Measurements from ENCODE around the gene MN1.

DNA sequence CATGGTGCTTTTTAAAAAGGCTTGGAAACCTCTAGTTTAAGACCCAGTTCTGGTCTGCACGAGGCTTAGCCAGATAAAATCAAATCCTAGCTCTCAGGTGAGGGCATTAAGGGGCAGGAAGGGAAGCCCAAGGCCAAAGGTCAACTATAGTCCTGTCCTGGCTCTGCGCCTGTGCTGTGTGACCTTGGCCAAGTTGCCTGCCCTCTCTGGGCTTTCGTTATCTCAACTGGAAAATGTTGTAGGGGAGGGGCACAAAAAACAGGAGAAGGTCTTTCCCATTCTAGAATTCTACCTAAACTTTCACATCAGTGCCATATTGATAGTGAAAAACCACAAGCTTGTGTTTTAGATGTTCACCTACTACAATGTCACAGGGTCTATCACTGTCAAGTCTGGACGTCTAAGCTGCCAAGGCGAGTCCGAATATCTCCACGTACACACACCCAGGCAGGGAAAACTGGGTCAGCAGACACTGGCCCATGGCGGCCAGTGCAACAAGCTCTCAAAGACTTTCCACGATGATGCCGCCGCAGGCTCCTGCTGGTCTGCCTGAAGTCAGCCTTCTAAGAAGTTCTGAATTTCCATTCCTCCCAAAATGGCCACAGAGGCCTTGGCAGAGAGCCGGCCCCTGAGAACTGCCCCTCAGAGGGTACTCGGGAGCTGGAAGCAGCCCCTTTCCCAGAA is 18.0 kb downstream of the MN1 start:
- TF ChIP-seq, protein P1, sequence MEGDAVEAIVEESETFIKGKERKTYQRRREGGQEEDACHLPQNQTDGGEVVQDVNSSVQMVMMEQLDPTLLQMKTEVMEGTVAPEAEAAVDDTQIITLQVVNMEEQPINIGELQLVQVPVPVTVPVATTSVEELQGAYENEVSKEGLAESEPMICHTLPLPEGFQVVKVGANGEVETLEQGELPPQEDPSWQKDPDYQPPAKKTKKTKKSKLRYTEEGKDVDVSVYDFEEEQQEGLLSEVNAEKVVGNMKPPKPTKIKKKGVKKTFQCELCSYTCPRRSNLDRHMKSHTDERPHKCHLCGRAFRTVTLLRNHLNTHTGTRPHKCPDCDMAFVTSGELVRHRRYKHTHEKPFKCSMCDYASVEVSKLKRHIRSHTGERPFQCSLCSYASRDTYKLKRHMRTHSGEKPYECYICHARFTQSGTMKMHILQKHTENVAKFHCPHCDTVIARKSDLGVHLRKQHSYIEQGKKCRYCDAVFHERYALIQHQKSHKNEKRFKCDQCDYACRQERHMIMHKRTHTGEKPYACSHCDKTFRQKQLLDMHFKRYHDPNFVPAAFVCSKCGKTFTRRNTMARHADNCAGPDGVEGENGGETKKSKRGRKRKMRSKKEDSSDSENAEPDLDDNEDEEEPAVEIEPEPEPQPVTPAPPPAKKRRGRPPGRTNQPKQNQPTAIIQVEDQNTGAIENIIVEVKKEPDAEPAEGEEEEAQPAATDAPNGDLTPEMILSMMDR (IDR thresholded peaks at IDR 0.05), result no peak
- TF ChIP-seq POLR2AphosphoS5 (IDR thresholded peaks at IDR 0.05), result no peak
- TF ChIP-seq POLR2A (IDR thresholded peaks at IDR 0.05), result no peak

Measured in sigmoid colon (tissue), 4 donors.